Ovary (tissue), 3 donors: ENCODE data around the gene PFKFB4.

Experiments used
- CTCF ChIP-seq, 3 donors: fragments of 450-650 bp in 2 of 3; fragments of 200-600 bp in 1 of 3; IDR thresholded peaks; one replicate each; pipeline versions ENCODE4 v1.5.1 to v1.8.0; 2016 to 2022; ENCODE audit warnings: antibody characterized with exemption in 3 of 3, mild to moderate bottlenecking in 1 of 3
- EP300 ChIP-seq: sonication (generic); formaldehyde crosslinking; IDR thresholded peaks from one replicate; pipeline ENCODE4 v1.6.1; 2017; ENCODE audit warnings: antibody characterized with exemption
- POLR2A ChIP-seq: fragments of 450-650 bp; IDR thresholded peaks from one replicate; pipeline ENCODE4 v1.6.1; 2017; ENCODE audit warnings: antibody characterized with exemption, mild to moderate bottlenecking, moderate library complexity
- donor health status: DM: no; HTN: no; CAD: no.

- TF ChIP-seq CTCF (IDR thresholded peaks at IDR 0.05): no peak
- no peak for TF ChIP-seq POLR2A
- no peak for TF ChIP-seq EP300
Observed at GRCh38 chr3:48470286-48470685, 86.3 kb downstream of the PFKFB4 start.
